Activated CD4-positive, alpha-beta T cell treated with anti-CD3 and anti-CD28 coated beads for 36 hours (primary cell): ENCODE measurements around the gene USP17L19. TPM values are rescaled to one million over a fixed set of nuclear protein-coding genes. Genes with fewer than 3 reads are reported as not detected.
A peak's percentile ranks its signal among the peaks of the same experiment; 100 is the strongest.
"Not testable (repeated sequence)": the region's sequence is repeated elsewhere in the genome, so short reads cannot be mapped to it uniquely, and the experiment has no call there.

Experiments used
- ATAC-seq: fragments of 200-7000 bp; cut with Tn5 transposase; one replicate; pipeline ENCODE4 v1.10.0; 2021; ENCODE audit warnings: mild to moderate bottlenecking, moderate library complexity
- CTCF ChIA-PET: fragments of 350-600 bp; sonication (Branson Sonifier 250); formaldehyde crosslinking; loops from one replicate; lab custom pipeline; 2021; ENCODE audit warnings: antibody characterized with exemption; lab: Charles Lee
- POLR2A ChIA-PET: fragments of 350-600 bp; sonication (Branson Sonifier 250); formaldehyde crosslinking; loops from one replicate; lab custom pipeline; 2021; ENCODE audit warnings: antibody characterized with exemption, inconsistent platforms; lab: Charles Lee
- DNase-seq: peaks from one replicate; pipeline ENCODE4 v3.0.0-alpha.2; 2020
- H3K27ac Mint-ChIP-seq: one replicate; pipeline ENCODE4 v1.8.0; 2021; ENCODE audit warnings: mixed read lengths
- H3K27me3 Mint-ChIP-seq: one replicate; pipeline ENCODE4 v1.8.0; 2021; ENCODE audit warnings: mixed read lengths
- H3K36me3 Mint-ChIP-seq: one replicate; pipeline ENCODE4 v1.8.0; 2021; ENCODE audit warnings: low read depth, mixed read lengths
- H3K4me1 Mint-ChIP-seq: one replicate; pipeline ENCODE4 v1.8.0; 2021; ENCODE audit warnings: mixed read lengths
- H3K4me3 Mint-ChIP-seq: one replicate; pipeline ENCODE4 v1.8.0; 2021; ENCODE audit warnings: mild to moderate bottlenecking, moderate library complexity, mixed read lengths
- H3K9me3 Mint-ChIP-seq: one replicate; pipeline ENCODE4 v1.8.0; 2021; ENCODE audit warnings: low read depth, mixed read lengths
- intact Hi-C, 2 experiments: fragments of 100-400 bp; cut with DNase I in 1 of 2; cut with micrococcal nuclease in 1 of 2; formaldehyde crosslinking; loops; one replicate each; pipeline versions ENCODE4 v1.14.2 to v1.15.1; 2022 to 2024; cut with DNase I, micrococcal nuclease
- total RNA-seq, 2 experiments: library from RNA; stranded (reverse); gene quantifications; one replicate each; pipeline ENCODE4 v1.2.3, GENCODE V29; 2021

Gene USP17L19
- total RNA-seq, 2 experiments from 2014 or later, result not detected

DNA sequence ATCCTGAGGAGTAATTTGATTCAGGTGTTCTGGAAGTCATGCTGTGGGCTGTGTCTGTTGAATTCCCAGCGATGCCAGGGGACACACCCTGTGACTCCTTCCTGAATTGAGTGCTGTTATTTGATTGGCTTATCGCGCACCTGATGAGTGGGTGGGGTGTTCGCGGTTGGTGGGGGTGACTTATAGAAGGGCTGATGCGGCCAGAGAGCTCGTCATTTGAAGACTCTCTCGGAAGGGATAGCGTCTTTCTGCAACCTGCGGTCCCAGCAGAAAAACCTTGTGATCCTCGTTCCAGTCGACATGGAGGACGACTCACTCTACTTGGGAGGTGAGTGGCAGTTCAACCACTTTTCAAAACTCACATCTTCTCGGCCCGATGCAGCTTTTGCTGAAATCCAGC is 4.6 kb downstream of the USP17L19 start, which contains the start of gene USP17L20:
Gene USP17L20, plus strand, starts transcription at position 301 of the 400 bp plus-strand sequence. Its CDS starts 0 bp downstream, at position 301.
- H3K9me3 Mint-ChIP-seq, H3K27ac Mint-ChIP-seq, ATAC-seq, H3K4me3 Mint-ChIP-seq, H3K36me3 Mint-ChIP-seq, CTCF ChIA-PET, H3K4me1 Mint-ChIP-seq, POLR2A ChIA-PET, intact Hi-C loops, H3K27me3 Mint-ChIP-seq, DNase-seq: not testable (repeated sequence)

GRCh38 chr4:9262572-9262971 is 9.4 kb downstream of the USP17L19 start, which contains the start of gene USP17L21:
Gene USP17L21, plus strand, starts transcription at chr4:9262872. Its CDS starts 0 bp downstream, at chr4:9262872.
- not testable (repeated sequence) for ATAC-seq, H3K27me3 Mint-ChIP-seq

GRCh38 chr4:9267319-9267718 is 14.1 kb downstream of the USP17L19 start, which contains the start of gene USP17L22:
Gene USP17L22, plus strand, starts transcription at chr4:9267619. Its CDS starts 0 bp downstream, at chr4:9267619.
- DNase-seq, POLR2A ChIA-PET, H3K27ac Mint-ChIP-seq, intact Hi-C loops, H3K4me3 Mint-ChIP-seq, H3K36me3 Mint-ChIP-seq, CTCF ChIA-PET, H3K9me3 Mint-ChIP-seq, H3K4me1 Mint-ChIP-seq, H3K27me3 Mint-ChIP-seq, ATAC-seq: not testable (repeated sequence)

More at GRCh38 chr4:9262572-9262971, 9.4 kb downstream of the USP17L19 start, which contains the start of gene USP17L21:
- H3K4me1 Mint-ChIP-seq, intact Hi-C loops, H3K4me3 Mint-ChIP-seq, H3K36me3 Mint-ChIP-seq, POLR2A ChIA-PET, DNase-seq, H3K9me3 Mint-ChIP-seq, H3K27ac Mint-ChIP-seq, CTCF ChIA-PET: not testable (repeated sequence)

DNA sequence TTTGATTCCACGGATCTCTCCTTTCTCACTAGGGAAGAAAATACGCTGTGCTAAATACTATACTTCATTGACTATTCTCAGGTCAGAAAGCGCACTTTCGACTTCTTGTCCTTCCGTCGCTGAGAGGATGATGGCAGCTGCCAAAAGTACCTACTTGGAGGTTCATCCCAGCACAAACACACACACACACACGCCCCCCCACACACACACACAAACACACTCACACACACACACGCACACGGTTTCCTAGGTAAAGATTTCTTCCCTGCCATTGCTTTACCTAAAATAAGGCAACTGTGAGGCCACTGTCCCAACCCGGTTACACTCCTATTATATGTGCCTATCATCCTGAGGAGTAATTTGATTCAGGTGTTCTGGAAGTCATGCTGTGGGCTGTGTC is 18.5 kb downstream of the USP17L19 start:
- H3K9me3 Mint-ChIP-seq, CTCF ChIA-PET, ATAC-seq, H3K4me3 Mint-ChIP-seq, H3K27me3 Mint-ChIP-seq, intact Hi-C loops, H3K4me1 Mint-ChIP-seq, H3K27ac Mint-ChIP-seq, H3K36me3 Mint-ChIP-seq, POLR2A ChIA-PET: not testable (repeated sequence)
- peak; percentile 15 for DNase-seq

Other genes starting within 250 kb of the USP17L19 start
- not detected for gene FAM90A26, start 83.0 kb upstream of the USP17L19 start, total RNA-seq
- not detected for gene USP17L10, start 42.7 kb upstream of the USP17L19 start, total RNA-seq
- under 1 TPM; 0.11 to 0.16 TPM for gene USP17L11, start 38.0 kb upstream of the USP17L19 start, total RNA-seq
- not detected for gene USP17L12, start 33.2 kb upstream of the USP17L19 start, total RNA-seq
- gene USP17L13, start 28.5 kb upstream of the USP17L19 start, total RNA-seq, result not detected
- not detected for gene USP17L15, start 19.0 kb upstream of the USP17L19 start, total RNA-seq
- gene USP17L17, start 9.5 kb upstream of the USP17L19 start, total RNA-seq, result not detected
- gene USP17L18, start 4.7 kb upstream of the USP17L19 start, total RNA-seq, result not detected
- gene USP17L20, start 4.7 kb downstream of the USP17L19 start, total RNA-seq, result not detected
- gene USP17L21, start 9.5 kb downstream of the USP17L19 start, total RNA-seq, result not detected
- gene USP17L22, start 14.2 kb downstream of the USP17L19 start, total RNA-seq, result not detected
- not detected for gene USP17L24, start 71.8 kb downstream of the USP17L19 start, total RNA-seq
- not detected for gene USP17L25, start 76.5 kb downstream of the USP17L19 start, total RNA-seq
- not detected for gene USP17L26, start 81.3 kb downstream of the USP17L19 start, total RNA-seq
- gene USP17L5, start 86.0 kb downstream of the USP17L19 start, total RNA-seq, result not detected
- not detected for gene USP17L27, start 90.8 kb downstream of the USP17L19 start, total RNA-seq
- gene USP17L28, start 95.5 kb downstream of the USP17L19 start, total RNA-seq, result not detected
- not detected for gene USP17L29, start 100.3 kb downstream of the USP17L19 start, total RNA-seq
- gene USP17L30, start 109.8 kb downstream of the USP17L19 start, total RNA-seq, result not detected
- not detected for gene DEFB131A, start 191.0 kb downstream of the USP17L19 start, total RNA-seq